ENCODE data around the gene HES3. TPM values are rescaled to one million over a fixed set of nuclear protein-coding genes. Genes with fewer than 3 reads are reported as not detected.

The HES3 gene
- total and polyA plus RNA-seq, 10 of the 15 experiments (the other 5 are each of a cell fraction or from before 2014, with no cell fraction given), result not detected

DNA sequence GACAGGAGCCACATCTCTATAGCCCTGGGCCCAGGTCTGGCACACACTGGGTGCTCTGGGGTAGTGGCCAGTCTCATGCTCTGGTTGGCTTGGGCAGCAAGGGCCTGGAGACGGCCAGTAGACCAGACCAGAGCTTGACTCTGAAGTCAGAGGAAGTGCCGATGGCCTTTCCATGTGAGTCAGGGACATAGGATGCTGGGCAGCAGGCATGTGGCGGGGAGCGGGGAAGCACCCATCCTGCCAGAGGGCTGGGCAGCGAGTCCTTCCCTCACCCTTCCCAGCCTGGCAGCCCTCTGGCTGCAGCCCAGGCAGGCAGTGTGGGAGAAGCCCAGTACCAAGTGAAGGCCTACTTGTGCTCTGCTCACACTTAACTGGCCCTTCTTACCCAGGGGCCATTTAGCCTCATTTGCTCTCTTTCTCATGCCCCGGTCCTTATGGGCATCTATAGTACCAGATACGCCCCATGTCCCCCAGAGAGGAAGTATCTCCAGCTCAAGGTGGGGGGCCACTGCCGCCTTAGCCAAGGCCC lies 13.6 kb downstream of the HES3 start (continued):
- TF ChIP-seq, protein P1, sequence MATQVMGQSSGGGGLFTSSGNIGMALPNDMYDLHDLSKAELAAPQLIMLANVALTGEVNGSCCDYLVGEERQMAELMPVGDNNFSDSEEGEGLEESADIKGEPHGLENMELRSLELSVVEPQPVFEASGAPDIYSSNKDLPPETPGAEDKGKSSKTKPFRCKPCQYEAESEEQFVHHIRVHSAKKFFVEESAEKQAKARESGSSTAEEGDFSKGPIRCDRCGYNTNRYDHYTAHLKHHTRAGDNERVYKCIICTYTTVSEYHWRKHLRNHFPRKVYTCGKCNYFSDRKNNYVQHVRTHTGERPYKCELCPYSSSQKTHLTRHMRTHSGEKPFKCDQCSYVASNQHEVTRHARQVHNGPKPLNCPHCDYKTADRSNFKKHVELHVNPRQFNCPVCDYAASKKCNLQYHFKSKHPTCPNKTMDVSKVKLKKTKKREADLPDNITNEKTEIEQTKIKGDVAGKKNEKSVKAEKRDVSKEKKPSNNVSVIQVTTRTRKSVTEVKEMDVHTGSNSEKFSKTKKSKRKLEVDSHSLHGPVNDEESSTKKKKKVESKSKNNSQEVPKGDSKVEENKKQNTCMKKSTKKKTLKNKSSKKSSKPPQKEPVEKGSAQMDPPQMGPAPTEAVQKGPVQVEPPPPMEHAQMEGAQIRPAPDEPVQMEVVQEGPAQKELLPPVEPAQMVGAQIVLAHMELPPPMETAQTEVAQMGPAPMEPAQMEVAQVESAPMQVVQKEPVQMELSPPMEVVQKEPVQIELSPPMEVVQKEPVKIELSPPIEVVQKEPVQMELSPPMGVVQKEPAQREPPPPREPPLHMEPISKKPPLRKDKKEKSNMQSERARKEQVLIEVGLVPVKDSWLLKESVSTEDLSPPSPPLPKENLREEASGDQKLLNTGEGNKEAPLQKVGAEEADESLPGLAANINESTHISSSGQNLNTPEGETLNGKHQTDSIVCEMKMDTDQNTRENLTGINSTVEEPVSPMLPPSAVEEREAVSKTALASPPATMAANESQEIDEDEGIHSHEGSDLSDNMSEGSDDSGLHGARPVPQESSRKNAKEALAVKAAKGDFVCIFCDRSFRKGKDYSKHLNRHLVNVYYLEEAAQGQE (IDR thresholded peaks at IDR 0.05; ENCODE audit: low read depth, low read length), result no peak
- TF ChIP-seq RCOR1 (conservative IDR thresholded peaks at IDR 0.05; ENCODE audit: low read depth, low read length), result no peak
- TF ChIP-seq, protein P2, sequence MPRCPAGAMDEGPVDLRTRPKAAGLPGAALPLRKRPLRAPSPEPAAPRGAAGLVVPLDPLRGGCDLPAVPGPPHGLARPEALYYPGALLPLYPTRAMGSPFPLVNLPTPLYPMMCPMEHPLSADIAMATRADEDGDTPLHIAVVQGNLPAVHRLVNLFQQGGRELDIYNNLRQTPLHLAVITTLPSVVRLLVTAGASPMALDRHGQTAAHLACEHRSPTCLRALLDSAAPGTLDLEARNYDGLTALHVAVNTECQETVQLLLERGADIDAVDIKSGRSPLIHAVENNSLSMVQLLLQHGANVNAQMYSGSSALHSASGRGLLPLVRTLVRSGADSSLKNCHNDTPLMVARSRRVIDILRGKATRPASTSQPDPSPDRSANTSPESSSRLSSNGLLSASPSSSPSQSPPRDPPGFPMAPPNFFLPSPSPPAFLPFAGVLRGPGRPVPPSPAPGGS (IDR thresholded peaks at IDR 0.05; ENCODE audit: borderline replicate concordance, insufficient read depth, low read depth, low read length, poor library complexity, severe bottlenecking), result no peak
- TF ChIP-seq ZNF622 (IDR thresholded peaks at IDR 0.05), result no peak
- TF ChIP-seq GATAD2B (conservative IDR thresholded peaks at IDR 0.05; ENCODE audit: low read depth), result no peak
- TF ChIP-seq BMI1 (IDR thresholded peaks at IDR 0.05; ENCODE audit: borderline replicate concordance), result no peak

- ATAC-seq (no peak), DNase-seq (ENCODE audit: low read depth, low spot score) (no peak), FAIRE-seq (no peak)
- H4K20me1 ChIP-seq (ENCODE audit: control insufficient read depth, insufficient read depth), result no peaks in the 10 kb centered on the region
- peaks cover 0 to 2% of the 10 kb centered on the region in 2 experiments; a peak in 1 of 4 replicates for H3K36me3 ChIP-seq (ENCODE audit: control insufficient read depth in 2 of 2, insufficient read depth in 2 of 2, low read length in 1 of 2)
- H3K4me2 ChIP-seq (ENCODE audit: control insufficient read depth, insufficient read depth), result no peak overlapping the region
- CTCF ChIA-PET, result interaction anchor here (1.0 to 1.3 kb wide), 3 partner anchors 12 to 89 kb away, joined by 3 to 4 read pairs (median 3); no protein-coding TSS in a partner anchor
- no peaks in the 10 kb centered on the region; a peak in 1 of 4 replicates for H3K27me3 ChIP-seq (replicated peaks in 1 of 2; ENCODE audit: control insufficient read depth in 2 of 2, insufficient read depth in 2 of 2, low read length in 1 of 2)
- no TSS peak for BruUV-seq (replicated peaks)
- H3K9ac ChIP-seq (ENCODE audit: control insufficient read depth, insufficient read depth, low read length), result no peak overlapping the region
- H3K4me1 ChIP-seq (ENCODE audit: control insufficient read depth, insufficient read depth, low read length), result peaks cover 3% of the 10 kb centered on the region; the same call in 1 of the 2 replicates
- H3K9me3 ChIP-seq (replicated peaks; ENCODE audit: control insufficient read depth, insufficient read depth, low read length), result no peaks in the 10 kb centered on the region
- TF ChIP-seq, protein P3, sequence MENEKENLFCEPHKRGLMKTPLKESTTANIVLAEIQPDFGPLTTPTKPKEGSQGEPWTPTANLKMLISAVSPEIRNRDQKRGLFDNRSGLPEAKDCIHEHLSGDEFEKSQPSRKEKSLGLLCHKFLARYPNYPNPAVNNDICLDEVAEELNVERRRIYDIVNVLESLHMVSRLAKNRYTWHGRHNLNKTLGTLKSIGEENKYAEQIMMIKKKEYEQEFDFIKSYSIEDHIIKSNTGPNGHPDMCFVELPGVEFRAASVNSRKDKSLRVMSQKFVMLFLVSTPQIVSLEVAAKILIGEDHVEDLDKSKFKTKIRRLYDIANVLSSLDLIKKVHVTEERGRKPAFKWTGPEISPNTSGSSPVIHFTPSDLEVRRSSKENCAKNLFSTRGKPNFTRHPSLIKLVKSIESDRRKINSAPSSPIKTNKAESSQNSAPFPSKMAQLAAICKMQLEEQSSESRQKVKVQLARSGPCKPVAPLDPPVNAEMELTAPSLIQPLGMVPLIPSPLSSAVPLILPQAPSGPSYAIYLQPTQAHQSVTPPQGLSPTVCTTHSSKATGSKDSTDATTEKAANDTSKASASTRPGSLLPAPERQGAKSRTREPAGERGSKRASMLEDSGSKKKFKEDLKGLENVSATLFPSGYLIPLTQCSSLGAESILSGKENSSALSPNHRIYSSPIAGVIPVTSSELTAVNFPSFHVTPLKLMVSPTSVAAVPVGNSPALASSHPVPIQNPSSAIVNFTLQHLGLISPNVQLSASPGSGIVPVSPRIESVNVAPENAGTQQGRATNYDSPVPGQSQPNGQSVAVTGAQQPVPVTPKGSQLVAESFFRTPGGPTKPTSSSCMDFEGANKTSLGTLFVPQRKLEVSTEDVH (IDR thresholded peaks at IDR 0.05; ENCODE audit: low read depth, partially characterized antibody), result no peak
- TF ChIP-seq SUPT20H (IDR thresholded peaks at IDR 0.05; ENCODE audit: borderline replicate concordance, control insufficient read depth, low read depth, low read length) (no peak), YBX1 (IDR thresholded peaks at IDR 0.05) (no peak), CHD4 (IDR thresholded peaks at IDR 0.05) (no peak), JUND (IDR thresholded peaks at IDR 0.05; ENCODE audit: low read depth, low read length) (no peak), ZNF217 (IDR thresholded peaks at IDR 0.05) (no peak), RFX5 (IDR thresholded peaks at IDR 0.05; ENCODE audit: low read depth, low read length) (no peak)
- TF ChIP-seq, protein P4, sequence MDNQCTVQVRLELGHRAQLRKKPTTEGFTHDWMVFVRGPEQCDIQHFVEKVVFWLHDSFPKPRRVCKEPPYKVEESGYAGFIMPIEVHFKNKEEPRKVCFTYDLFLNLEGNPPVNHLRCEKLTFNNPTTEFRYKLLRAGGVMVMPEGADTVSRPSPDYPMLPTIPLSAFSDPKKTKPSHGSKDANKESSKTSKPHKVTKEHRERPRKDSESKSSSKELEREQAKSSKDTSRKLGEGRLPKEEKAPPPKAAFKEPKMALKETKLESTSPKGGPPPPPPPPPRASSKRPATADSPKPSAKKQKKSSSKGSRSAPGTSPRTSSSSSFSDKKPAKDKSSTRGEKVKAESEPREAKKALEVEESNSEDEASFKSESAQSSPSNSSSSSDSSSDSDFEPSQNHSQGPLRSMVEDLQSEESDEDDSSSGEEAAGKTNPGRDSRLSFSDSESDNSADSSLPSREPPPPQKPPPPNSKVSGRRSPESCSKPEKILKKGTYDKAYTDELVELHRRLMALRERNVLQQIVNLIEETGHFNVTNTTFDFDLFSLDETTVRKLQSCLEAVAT (IDR thresholded peaks at IDR 0.05), result no peak
- 59% methylated on average over 10 of the region's 10 CpGs for WGBS (ENCODE audit: insufficient coverage, insufficient replicate concordance, low lambda C conversion rate, missing lambda C conversion rate)
- no peak overlapping the region for H2AFZ ChIP-seq (ENCODE audit: control insufficient read depth, low read depth, low read length)
- H3K79me2 ChIP-seq (ENCODE audit: control insufficient read depth, insufficient read depth, low read length), result no peaks in the 10 kb centered on the region
- no peak overlapping the region for H3K27ac ChIP-seq (ENCODE audit: control insufficient read depth, insufficient read depth)
- POLR2A ChIA-PET, result no interaction called here
- intact Hi-C loops (cut with micrococcal nuclease; ENCODE audit: unreplicated experiment), result no loop called here
- SMC1A ChIA-PET (ENCODE audit: uncharacterized antibody, unreplicated experiment), result no interaction called here
- RAD21 ChIA-PET (ENCODE audit: unreplicated experiment), result no interaction called here
- no peak overlapping the region for H3K4me3 ChIP-seq
- in situ Hi-C loops (cut with MboI), result no loop called here
Measured at GRCh38 chr1:6258675-6259074, 14.7 kb downstream of the HES3 start.

All from GM12878 (cell line).